Subcutaneous abdominal adipose tissue (tissue), 5 donors: ENCODE measurements around the gene NRP1.

Experiments used
- H3K27ac ChIP-seq: one replicate; pipeline ENCODE4 v1.7.0; 2013; ENCODE audit warnings: low read depth, mild to moderate bottlenecking, inconsistent platforms, low read length, moderate library complexity
- H3K27me3 ChIP-seq, 5 donors: one replicate each; pipeline ENCODE4 v1.7.0; 2013; ENCODE audit warnings: low read length in 5 of 5, inconsistent platforms in 1 of 5; ENCODE audit not compliant: control insufficient read depth in 5 of 5, insufficient read depth in 4 of 5
- H3K36me3 ChIP-seq, 5 donors: one replicate each; pipeline ENCODE4 v1.7.0; 2013; ENCODE audit warnings: low read length in 5 of 5; ENCODE audit not compliant: control insufficient read depth in 5 of 5, insufficient read depth in 5 of 5
- H3K4me1 ChIP-seq, 5 donors: one replicate each; pipeline ENCODE4 v1.7.0; 2013; ENCODE audit warnings: low read length in 5 of 5, mild to moderate bottlenecking in 3 of 5, moderate library complexity in 1 of 5; ENCODE audit not compliant: control insufficient read depth in 5 of 5, insufficient read depth in 5 of 5
- H3K4me3 ChIP-seq, 5 donors: one replicate each; pipeline ENCODE4 v1.7.0; 2013; ENCODE audit warnings: low read length in 5 of 5, low read depth in 1 of 5
- H3K9ac ChIP-seq, 5 donors: one replicate each; pipeline ENCODE4 v1.7.0; 2013; ENCODE audit warnings: low read length in 5 of 5, mild to moderate bottlenecking in 4 of 5, moderate library complexity in 3 of 5
- H3K9me3 ChIP-seq, 5 donors: one replicate each; pipeline ENCODE4 v1.7.0; 2013; ENCODE audit warnings: low read length in 5 of 5; ENCODE audit not compliant: control insufficient read depth in 5 of 5
- donor health status: healthy.
- donor health status: healthy.
- donor health status: healthy.
- donor health status: healthy.
- donor health status: healthy.

Gene NRP1

DNA sequence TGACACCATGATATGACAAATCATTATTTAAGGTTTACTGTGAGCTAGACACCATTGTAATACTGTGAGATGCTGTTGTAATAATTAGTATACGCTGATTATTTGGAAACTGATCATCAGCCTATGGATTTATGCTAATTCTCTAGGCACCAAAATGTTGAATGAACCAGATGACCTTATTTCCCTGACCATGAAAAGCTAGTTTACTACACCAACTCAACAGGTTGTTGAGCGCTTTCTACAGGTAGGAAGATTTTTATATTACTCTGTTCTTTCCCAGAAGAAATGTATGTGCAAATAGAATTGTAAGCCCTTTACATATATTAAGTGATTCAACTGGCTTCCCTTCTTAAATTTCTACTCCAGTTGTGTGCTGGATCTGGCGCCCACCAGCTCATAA is 6.2 kb downstream of the NRP1 start:
- Histone ChIP-seq H3K27ac (peak overlapping the region; percentile 76), H3K4me3 (peak overlapping the region in 4 of 5 donors; percentile 22 to 99 (median 97)), H3K9ac (peak overlapping the region in 2 of 5 donors; percentile 8 to 10), H3K27me3 (no peaks in the 10 kb centered on the region), H3K4me1 (peaks cover 8 to 90% (median 73%) of the 10 kb centered on the region in 5 donors), H3K36me3 (peaks cover 19 to 41% (median 27%) of the 10 kb centered on the region in 5 donors), H3K9me3 (no peaks in the 10 kb centered on the region)

DNA sequence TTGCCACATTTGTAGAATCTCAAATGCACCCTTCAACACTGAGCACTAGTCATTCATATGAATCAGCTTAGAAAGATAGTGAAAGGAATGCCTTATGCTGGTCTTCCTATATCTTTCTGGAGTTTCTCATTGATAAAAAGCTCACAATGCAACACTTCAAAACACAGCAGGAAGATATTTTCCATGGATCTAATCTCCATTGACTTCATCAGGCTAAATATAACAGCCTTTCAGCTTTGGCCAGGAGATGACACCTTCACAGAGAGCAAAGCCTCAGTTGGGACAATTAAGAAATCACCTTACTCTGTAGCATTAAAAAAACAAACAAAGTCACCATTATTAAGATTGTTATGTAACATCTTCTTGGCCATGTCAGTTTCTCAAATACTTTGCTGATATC is 6.7 kb downstream of the NRP1 start:
- Histone ChIP-seq H3K4me1 (peaks cover 8 to 87% (median 70%) of the 10 kb centered on the region in 5 donors), H3K9ac (peak overlapping the region in 1 of 5 donors; percentile 10), H3K4me3 (peak overlapping the region in 2 of 5 donors; percentile 98 to 99), H3K27me3 (no peaks in the 10 kb centered on the region), H3K27ac (peak overlapping the region; percentile 76), H3K9me3 (no peaks in the 10 kb centered on the region), H3K36me3 (peaks cover 20 to 45% (median 29%) of the 10 kb centered on the region in 5 donors)

DNA sequence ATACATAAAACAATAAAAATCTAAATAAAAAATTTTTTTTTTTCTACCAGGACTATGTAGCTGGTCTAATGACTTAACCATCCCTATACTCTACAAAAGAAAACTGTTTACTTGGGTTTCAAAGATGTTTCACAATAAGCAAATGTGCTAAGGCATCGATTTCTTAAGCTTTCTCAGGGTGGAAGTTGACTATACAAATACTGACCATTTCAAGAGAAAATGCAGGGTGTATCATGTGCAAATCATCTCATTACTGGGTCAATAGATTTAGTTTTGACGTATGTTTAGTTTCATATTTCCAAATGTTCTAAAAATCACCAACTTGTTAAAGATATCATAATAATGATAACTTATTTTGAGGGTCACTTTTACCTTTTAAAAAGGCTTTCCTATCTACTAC is 7.5 kb downstream of the NRP1 start:
- peak overlapping the region in 1 of 5 donors; percentile 5 for H3K9ac ChIP-seq

DNA sequence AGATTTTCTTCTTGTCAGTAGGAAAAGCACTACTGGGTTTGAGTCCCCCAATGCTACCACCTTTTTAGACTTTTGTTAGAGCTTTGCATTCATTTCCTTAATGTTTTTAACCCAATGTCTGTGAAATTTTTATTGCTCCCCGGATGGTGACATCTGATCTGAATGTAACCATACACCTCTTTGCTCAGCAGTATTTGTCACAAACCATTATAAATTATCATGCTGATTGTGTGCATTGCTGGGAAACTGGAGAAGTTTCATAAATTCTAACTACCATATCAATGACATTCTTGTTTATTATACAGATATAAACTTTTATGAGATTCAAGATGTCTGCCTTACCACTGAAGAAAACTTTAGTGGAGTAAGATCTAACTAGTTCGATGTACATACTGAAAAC is 8.5 kb downstream of the NRP1 start:
- no peaks in the 10 kb centered on the region for H3K9me3 ChIP-seq
- peak overlapping the region; percentile 28 for H3K27ac ChIP-seq
- H3K4me3 ChIP-seq: peak overlapping the region in 2 of 5 donors; percentile 32 to 43
- H3K9ac ChIP-seq: no peak overlapping the region
- peaks cover 8 to 89% (median 77%) of the 10 kb centered on the region in 5 donors for H3K4me1 ChIP-seq
- no peaks in the 10 kb centered on the region for H3K27me3 ChIP-seq
- H3K36me3 ChIP-seq: peaks cover 22 to 54% (median 33%) of the 10 kb centered on the region in 5 donors

More for the DNA sequence above, 7.5 kb downstream of the NRP1 start:
- peak overlapping the region; percentile 76 for H3K27ac ChIP-seq
- H3K4me1 ChIP-seq: peaks cover 8 to 89% (median 77%) of the 10 kb centered on the region in 5 donors
- H3K9me3 ChIP-seq: no peaks in the 10 kb centered on the region
- peaks cover 22 to 53% (median 29%) of the 10 kb centered on the region in 5 donors for H3K36me3 ChIP-seq
- H3K4me3 ChIP-seq: peak overlapping the region in 2 of 5 donors; percentile 12 to 32
- H3K27me3 ChIP-seq: no peaks in the 10 kb centered on the region

DNA sequence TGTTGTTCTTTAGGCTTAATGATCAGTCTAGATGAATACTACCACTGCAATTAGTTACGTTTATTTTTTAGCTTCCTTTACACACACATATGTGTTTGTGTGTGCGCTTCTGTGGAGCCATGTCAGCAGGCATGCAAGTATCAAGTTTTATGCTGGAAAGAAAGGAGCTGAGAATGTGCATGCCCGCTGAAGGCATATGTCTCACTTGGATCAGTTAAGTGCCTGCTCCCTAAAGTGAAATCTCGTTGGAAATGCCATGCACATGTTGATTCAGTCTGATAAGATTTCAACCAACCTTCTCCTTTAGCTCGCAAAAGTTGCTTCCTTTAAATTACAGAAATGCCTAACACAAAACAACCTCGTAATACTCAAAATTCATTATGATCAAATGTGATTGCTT is 10.7 kb downstream of the NRP1 start:
- Histone ChIP-seq H3K36me3 (peaks cover 8 to 41% (median 21%) of the 10 kb centered on the region in 5 donors), H3K9me3 (no peaks in the 10 kb centered on the region), H3K27ac (peak overlapping the region; percentile 41), H3K4me3 (no peak overlapping the region), H3K27me3 (no peaks in the 10 kb centered on the region), H3K4me1 (peaks cover 8 to 78% (median 62%) of the 10 kb centered on the region in 5 donors), H3K9ac (no peak overlapping the region)

DNA sequence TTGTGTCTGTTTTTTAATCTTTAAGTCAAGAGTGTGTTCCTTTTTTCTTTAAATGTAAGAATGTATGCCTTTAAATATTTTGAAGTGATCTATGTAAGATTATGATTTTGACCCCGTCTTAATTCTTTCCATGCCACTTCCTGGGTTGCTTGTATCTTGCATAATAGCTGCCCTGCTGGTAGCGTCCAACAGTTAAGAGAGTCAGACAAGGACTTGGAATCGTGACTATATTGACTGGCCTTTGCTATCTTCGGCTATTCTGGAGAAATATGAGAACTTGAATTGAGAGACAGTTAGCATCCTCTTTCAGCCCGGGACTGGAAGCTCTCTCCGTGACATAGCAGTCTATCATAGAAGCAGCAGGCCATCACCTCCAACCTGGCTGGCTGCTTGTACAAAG is 13.0 kb downstream of the NRP1 start:
- Histone ChIP-seq H3K9ac (peak overlapping the region in 2 of 5 donors; percentile 35 to 48), H3K36me3 (peaks cover 5 to 38% (median 17%) of the 10 kb centered on the region in 5 donors), H3K4me3 (no peak overlapping the region), H3K9me3 (no peaks in the 10 kb centered on the region), H3K27ac (peak overlapping the region; percentile 59), H3K4me1 (peaks cover 19 to 76% (median 63%) of the 10 kb centered on the region in 5 donors), H3K27me3 (no peaks in the 10 kb centered on the region)

DNA sequence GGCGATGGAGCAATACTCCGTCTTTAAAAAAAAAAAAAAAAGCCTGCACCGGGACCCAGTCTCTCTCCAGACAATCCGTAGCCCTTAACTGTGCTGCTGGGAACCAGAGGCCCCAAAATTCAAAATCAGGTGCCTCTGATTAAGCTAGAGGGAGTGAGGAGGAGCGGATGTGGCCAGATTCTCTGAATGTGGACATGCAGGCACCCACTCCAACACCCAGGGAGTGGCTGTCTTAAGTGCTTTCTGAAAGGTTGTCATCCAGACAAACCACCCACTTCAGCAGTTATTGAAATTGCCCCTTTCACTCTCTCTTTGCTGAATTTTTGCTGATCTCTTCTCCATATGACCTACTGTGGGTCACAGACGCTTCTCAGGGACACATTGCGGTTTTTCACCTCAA is 14.2 kb downstream of the NRP1 start:
- no peak overlapping the region for H3K4me3 ChIP-seq
- H3K27me3 ChIP-seq: no peaks in the 10 kb centered on the region
- no peak overlapping the region for H3K9ac ChIP-seq
- peaks cover 21 to 76% (median 65%) of the 10 kb centered on the region in 5 donors for H3K4me1 ChIP-seq
- no peaks in the 10 kb centered on the region for H3K9me3 ChIP-seq
- peaks cover 5 to 38% (median 17%) of the 10 kb centered on the region in 5 donors for H3K36me3 ChIP-seq
- no peak overlapping the region for H3K27ac ChIP-seq

DNA sequence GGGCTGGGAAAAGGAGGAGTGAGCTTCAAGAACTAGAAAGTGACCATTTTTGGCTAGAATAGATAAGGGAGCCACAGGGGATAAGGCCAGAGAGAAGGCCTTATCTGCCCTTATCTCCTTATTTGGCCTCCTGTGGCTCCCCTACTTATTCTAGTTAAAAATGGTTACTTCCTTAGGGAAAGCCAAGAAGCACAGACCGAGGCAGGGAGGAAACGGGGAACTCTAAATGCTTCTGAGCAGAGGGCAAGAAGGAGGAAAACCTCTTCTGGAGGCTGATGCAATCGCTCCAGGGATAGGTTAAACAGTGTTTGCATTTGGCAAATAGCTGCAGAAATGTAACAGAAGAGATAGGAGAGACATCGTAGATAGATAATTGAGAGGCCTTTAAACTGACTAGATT is 18.6 kb downstream of the NRP1 start:
- Histone ChIP-seq H3K27me3 (no peaks in the 10 kb centered on the region), H3K27ac (peak overlapping the region; percentile 85), H3K9ac (no peak overlapping the region), H3K4me3 (no peak overlapping the region), H3K4me1 (peaks cover 17 to 75% (median 47%) of the 10 kb centered on the region in 5 donors), H3K9me3 (no peaks in the 10 kb centered on the region), H3K36me3 (peaks cover 8 to 31% (median 16%) of the 10 kb centered on the region in 5 donors)

DNA sequence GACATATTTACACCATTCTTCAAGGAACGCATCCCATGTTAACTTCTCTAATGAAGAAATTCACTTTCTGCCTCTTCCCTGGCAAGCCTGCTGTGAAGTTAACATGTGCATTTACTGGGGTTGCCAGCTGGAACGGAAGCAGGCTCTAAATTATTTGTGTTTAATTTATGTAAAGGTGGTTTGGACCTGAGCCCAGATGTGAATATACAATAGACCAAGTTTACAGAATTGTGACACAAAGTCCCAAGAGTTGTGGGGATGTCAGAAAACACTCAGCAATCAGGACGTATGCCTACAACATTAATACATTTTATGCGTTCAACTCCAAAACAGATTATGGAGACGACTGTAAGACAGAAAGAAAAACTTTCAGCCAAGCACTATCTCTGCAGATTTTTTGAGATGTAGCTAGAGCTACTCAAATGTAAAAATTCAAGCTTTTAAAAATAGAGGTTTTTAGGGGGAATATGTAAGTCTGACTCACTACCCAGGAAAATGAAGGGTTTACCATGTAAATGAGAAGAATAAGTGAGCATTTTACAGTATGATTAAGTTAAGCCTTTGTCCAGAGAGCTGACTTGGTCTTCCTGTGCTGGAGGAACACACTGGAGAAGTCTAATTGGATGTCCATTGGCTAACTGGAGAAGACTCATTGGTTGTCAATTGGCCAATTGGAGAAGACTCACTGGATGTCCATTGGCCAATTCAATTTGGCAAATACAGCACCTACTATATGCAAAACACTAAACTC is 19.5 kb downstream of the NRP1 start:
- Histone ChIP-seq H3K9me3 (no peaks in the 10 kb centered on the region), H3K27ac (peak overlapping the region; percentile 85), H3K4me1 (peaks cover 17 to 74% (median 43%) of the 10 kb centered on the region in 5 donors), H3K36me3 (peaks cover 8 to 31% (median 13%) of the 10 kb centered on the region in 5 donors), H3K9ac (no peak overlapping the region), H3K4me3 (no peak overlapping the region), H3K27me3 (no peaks in the 10 kb centered on the region)

DNA sequence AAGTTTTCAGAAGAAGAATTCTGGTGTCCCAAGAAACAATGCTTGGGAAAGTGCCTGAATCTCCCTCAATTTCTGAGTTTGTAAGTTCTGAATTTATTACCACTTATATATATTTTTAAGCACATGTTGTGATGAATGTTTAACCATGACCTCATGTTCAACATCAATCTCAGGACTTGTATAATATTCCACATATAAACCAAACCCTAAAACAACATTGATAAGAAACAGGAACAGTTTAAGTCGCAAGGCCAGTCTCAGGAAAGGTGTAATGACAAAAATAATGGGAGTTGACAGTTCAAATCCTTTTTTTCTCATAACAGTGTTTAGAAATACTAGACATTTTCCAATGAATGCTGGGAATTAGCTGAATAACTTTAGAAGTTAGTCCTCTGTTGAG is 22.8 kb downstream of the NRP1 start:
- Histone ChIP-seq H3K27ac (peak overlapping the region; percentile 9), H3K9ac (no peak overlapping the region), H3K4me1 (peaks cover 6 to 70% (median 28%) of the 10 kb centered on the region in 5 donors), H3K36me3 (peaks cover 10 to 38% (median 16%) of the 10 kb centered on the region in 5 donors), H3K9me3 (peaks cover 0 to 3% (median 0%) of the 10 kb centered on the region in 5 donors), H3K27me3 (no peaks in the 10 kb centered on the region), H3K4me3 (no peak overlapping the region)
